ENCODE measurements around the gene GATM. TPM values are rescaled to one million over a fixed set of nuclear protein-coding genes. Genes with fewer than 3 reads are reported as not detected.
"Not testable (repeated sequence)": the region's sequence is repeated elsewhere in the genome, so short reads cannot be mapped to it uniquely, and the experiment has no call there.

Gene GATM
- total and polyA plus RNA-seq, 8 donors = 343 to 1,576 (median 1,000) TPM

DNA sequence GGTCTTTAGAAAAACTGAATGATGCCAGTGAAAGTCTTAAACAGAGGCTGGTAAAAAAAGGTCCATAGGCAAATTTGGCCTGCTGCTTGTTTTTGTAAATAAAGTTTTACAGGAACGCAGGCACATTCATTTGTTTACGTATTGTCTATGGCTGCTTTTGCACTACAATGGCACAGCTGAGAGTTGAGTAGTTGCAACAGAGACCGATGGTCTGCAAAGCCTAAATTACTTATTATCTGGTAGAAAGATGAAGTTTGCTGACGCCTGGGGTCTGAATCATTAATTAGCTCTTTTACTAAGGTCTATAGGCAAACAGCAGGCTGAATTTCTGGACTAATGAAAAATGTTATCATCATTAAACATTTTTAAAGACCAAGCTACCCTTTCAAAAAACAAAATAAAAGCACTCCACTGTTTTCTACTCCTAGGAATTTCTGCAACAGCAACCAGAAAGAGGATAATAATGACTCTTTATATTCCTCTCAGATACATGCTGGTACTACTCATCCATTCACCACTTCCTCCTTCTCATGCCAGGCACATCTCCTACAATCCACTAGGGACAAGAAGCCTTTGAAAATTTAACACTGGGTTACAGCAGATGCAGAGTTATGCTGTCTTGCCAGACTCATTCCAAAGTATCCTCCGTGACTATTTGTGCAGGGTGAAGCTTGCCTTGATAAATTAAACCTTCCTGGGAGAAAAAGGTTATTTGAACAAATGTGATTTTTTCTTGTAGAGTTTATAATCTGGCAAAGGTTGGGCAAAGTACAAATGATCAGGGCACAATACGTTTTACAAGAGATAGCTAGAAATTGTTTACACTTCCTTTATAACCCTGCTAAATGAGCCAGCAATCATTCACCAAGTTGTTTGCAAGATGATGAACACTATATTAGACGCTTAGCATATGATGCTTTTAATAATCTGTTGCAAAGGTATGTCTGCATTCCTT is 6.0 kb downstream of the GATM start:
- WGBS, 2 donors = 15 to 18% methylated on average over 7 of the region's 7 CpGs
- intact Hi-C loops (cut with DNase I) = no loop called here
- Histone ChIP-seq H3K36me3 (peaks cover 0 to 44% (median 20%) of the 10 kb centered on the region in 3 donors), H3K27me3 (no peaks in the 10 kb centered on the region), H3K9me3 (no peaks in the 10 kb centered on the region), H3K4me1 (peaks cover 0 to 39% (median 24%) of the 10 kb centered on the region in 3 donors), H3K4me3 (peak overlapping the region in 3 of 4 donors; percentile 13 to 93 (median 84)), H3K27ac (peak overlapping the region in 2 of 4 donors; percentile 96 to 98)
- FAIRE-seq (peak; percentile 75), DNase-seq (no peak), ATAC-seq (peak; percentile 19 to 48 (median 32))
- no peak for TF ChIP-seq CTCF (IDR thresholded peaks at IDR 0.05)

DNA sequence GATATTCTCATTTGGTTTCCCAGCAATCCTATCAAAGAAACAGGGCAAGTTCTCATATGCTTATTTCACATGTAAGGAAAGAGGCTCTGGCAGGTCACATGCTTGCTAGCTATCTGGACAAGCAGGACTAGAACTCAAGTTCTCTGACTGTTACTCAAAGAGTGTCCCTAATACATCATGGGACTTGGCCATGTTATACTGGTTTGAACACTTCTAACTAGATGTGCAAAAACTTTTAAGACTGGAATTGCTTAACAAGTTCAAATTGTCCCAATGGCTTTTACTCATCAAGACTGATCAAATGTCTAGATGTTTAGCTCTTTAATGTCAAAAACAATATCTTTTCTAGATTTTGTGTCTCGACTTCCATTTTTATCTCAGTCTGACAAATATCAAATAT is 6.8 kb downstream of the GATM start:
- intact Hi-C loops (cut with DNase I) = no loop called here
- H3K27me3 ChIP-seq = no peaks in the 10 kb centered on the region
- no peak for TF ChIP-seq CTCF (IDR thresholded peaks at IDR 0.05)
- H3K27ac ChIP-seq = peak overlapping the region in 2 of 4 donors; percentile 96 to 98
- H3K4me1 ChIP-seq = peaks cover 0 to 43% (median 24%) of the 10 kb centered on the region in 3 donors
- FAIRE-seq (no peak), DNase-seq (no peak), ATAC-seq (peak in 2 of 4 donors; percentile 10 to 18)
- H3K36me3 ChIP-seq = peaks cover 0 to 52% (median 16%) of the 10 kb centered on the region in 3 donors
- 27 to 31% methylated on average over 1 of the region's 1 CpG for WGBS, 2 donors
- peak overlapping the region in 3 of 4 donors; percentile 13 to 93 (median 84) for H3K4me3 ChIP-seq
- H3K9me3 ChIP-seq = no peaks in the 10 kb centered on the region

DNA sequence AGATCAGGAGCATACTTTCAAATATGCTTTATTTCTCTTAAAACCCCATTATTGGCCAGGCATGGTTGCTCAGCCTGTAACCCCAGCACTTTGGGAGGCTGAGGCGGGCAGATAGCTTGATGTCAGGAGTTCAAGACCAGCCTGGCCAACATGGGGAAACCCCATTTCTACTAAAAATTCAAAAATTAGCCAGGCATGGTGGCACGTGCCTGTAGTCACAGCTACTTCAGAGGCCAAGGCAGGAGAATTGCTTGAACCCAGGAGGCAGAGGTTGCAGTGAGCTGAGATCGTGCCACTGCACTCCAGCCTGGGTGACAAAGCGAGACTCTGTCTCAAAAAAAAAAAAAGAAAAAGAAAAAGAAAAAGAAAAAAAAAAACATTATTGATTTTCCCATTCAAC is 8.3 kb downstream of the GATM start:
- H3K27me3 ChIP-seq; FAIRE-seq; ATAC-seq; DNase-seq; intact Hi-C loops (cut with DNase I); H3K9me3 ChIP-seq: not testable (repeated sequence)
- H3K4me3 ChIP-seq = peak overlapping the region in 2 of 4 donors; percentile 84 to 93
- peak overlapping the region in 2 of 4 donors; percentile 96 to 98 for H3K27ac ChIP-seq
- peaks cover 0 to 54% (median 24%) of the 10 kb centered on the region in 3 donors for H3K36me3 ChIP-seq
- H3K4me1 ChIP-seq = peaks cover 9 to 55% (median 25%) of the 10 kb centered on the region in 3 donors
- WGBS, 2 donors = 21 to 29% methylated on average over 4 of the region's 4 CpGs

GRCh38 chr15:45367222-45367621 is 11.1 kb downstream of the GATM start:
- peak overlapping the region in 2 of 4 donors; percentile 96 to 98 for H3K27ac ChIP-seq
- WGBS, 2 donors = 23 to 27% methylated on average over 6 to 7 of the region's 7 CpGs
- ATAC-seq = peak; percentile 16 to 50 (median 30)
- intact Hi-C loops (cut with DNase I); FAIRE-seq; H3K27me3 ChIP-seq; H3K9me3 ChIP-seq; DNase-seq: not testable (repeated sequence)
- H3K4me1 ChIP-seq = peaks cover 33 to 72% (median 49%) of the 10 kb centered on the region in 3 donors
- H3K36me3 ChIP-seq = peaks cover 0 to 83% (median 47%) of the 10 kb centered on the region in 3 donors
- peak overlapping the region in 1 of 4 donors; percentile 93 for H3K4me3 ChIP-seq

GRCh38 chr15:45364271-45364670 is 14.1 kb downstream of the GATM start:
- H3K4me1 ChIP-seq = peaks cover 41 to 53% (median 53%) of the 10 kb centered on the region in 3 donors
- FAIRE-seq (no peak), DNase-seq (no peak), ATAC-seq (no peak)
- H3K36me3 ChIP-seq = peaks cover 0 to 100% (median 51%) of the 10 kb centered on the region in 3 donors
- H3K9me3 ChIP-seq = no peaks in the 10 kb centered on the region
- intact Hi-C loops (cut with DNase I) = no loop called here
- no peak overlapping the region for H3K4me3 ChIP-seq
- TF ChIP-seq CTCF (IDR thresholded peaks at IDR 0.05) = no peak
- H3K27ac ChIP-seq = peak overlapping the region in 2 of 4 donors; percentile 33 to 34
- 44 to 45% methylated on average over 1 of the region's 1 CpG for WGBS, 2 donors
- no peaks in the 10 kb centered on the region for H3K27me3 ChIP-seq
